ENCODE measurements around the gene CDH24.

- TF ChIP-seq GATA2 (IDR thresholded peaks at IDR 0.05; ENCODE audit: low read depth, low read length) (no peak), GATA3 (IDR thresholded peaks at IDR 0.05; ENCODE audit: low read depth, low read length) (no peak)
Measured at GRCh38 chr14:23053426-23053825, 3.9 kb downstream of the CDH24 start.

Measured in SH-SY5Y (cell line).